ENCODE measurements around the gene CSF3R. TPM values are rescaled to one million over a fixed set of nuclear protein-coding genes. Genes with fewer than 3 reads are reported as not detected.

Gene CSF3R
- total RNA-seq = 10 to 100 TPM in 4 of 9 donors, 1 to 10 TPM in 5; 2.1 to 21.7 (median 9.5) TPM
- 10 to 100 TPM in 2 of 3 donors, 1 to 10 TPM in 1; 2.3 to 24.5 (median 13.9) TPM for polyA plus RNA-seq
- long read RNA-seq, donor 1 = 0 reads
- long read RNA-seq, donor 2, partial matches to known transcripts = 0 of 1 reads
- long read RNA-seq, donor 2, other reads (novel, unspliced or antisense) = 0 of 1 reads
- long read RNA-seq, donor 3 = 0 reads
- long read RNA-seq, donor 4, partial matches to known transcripts = 0 of 2 reads
- long read RNA-seq, donor 4, other reads (novel, unspliced or antisense) = 1 of 2 reads
- long read RNA-seq, donor 5, partial matches to known transcripts = 4 of 9 reads
- long read RNA-seq, donor 5, other reads (novel, unspliced or antisense) = 2 of 9 reads
- long read RNA-seq, donor 6, partial matches to known transcripts = 2 of 4 reads
- long read RNA-seq, donor 6, other reads (novel, unspliced or antisense) = 1 of 4 reads
- long read RNA-seq, donor 7 = 0 reads
- long read RNA-seq, donor 8, partial matches to known transcripts = 0 of 1 reads
- long read RNA-seq, donor 8, other reads (novel, unspliced or antisense) = 0 of 1 reads
- long read RNA-seq, donor 9 = 0 reads
- long read RNA-seq, donor 10 = 0 reads

GRCh38 chr1:36482724-36483388 lies at the start of gene CSF3R:
Gene CSF3R, minus strand, starts transcription at chr1:36482913. Its CDS starts 3,417 bp downstream, at chr1:36479496.
- DNase-seq = peak in 1 of 7 donors; percentile 16
- WGBS, 4 donors = 47 to 69% (median 51%) methylated on average over 3 to 13 of the region's 13 CpGs
- Histone ChIP-seq H3K36me3 (replicated peaks in 1 of 2) (no peaks in the 10 kb centered on the region), H3K27me3 (no peaks in the 10 kb centered on the region), H3K9me3 (replicated peaks in 1 of 3) (no peaks in the 10 kb centered on the region), H3K4me1 (replicated peaks in 1 of 2) (no peaks in the 10 kb centered on the region), H3K27ac (peak within 1 kb of the TSS in 1 of 5 donors; percentile 36), H3K4me3 (no peak within 1 kb of the TSS)
- TF ChIP-seq CTCF (IDR thresholded peaks at IDR 0.05) = no peak
- TF ChIP-seq POLR2A (IDR thresholded peaks at IDR 0.05) = no peak
- intact Hi-C loops (cut with DNase I) = no loop called here

GRCh38 chr1:36531833-36532232 lies 49.1 kb upstream of the CSF3R start:
- Histone ChIP-seq H3K9me3 (replicated peaks in 1 of 3) (no peaks in the 10 kb centered on the region), H3K27ac (no peak overlapping the region), H3K27me3 (no peaks in the 10 kb centered on the region), H3K4me3 (no peak overlapping the region), H3K36me3 (replicated peaks in 1 of 2) (no peaks in the 10 kb centered on the region), H3K4me1 (replicated peaks in 1 of 2) (no peaks in the 10 kb centered on the region)
- 52 to 57% (median 53%) methylated on average over 3 of the region's 3 CpGs for WGBS, 4 donors
- no peak for TF ChIP-seq CTCF (IDR thresholded peaks at IDR 0.05)
- TF ChIP-seq POLR2A (IDR thresholded peaks at IDR 0.05) = no peak
- intact Hi-C loops (cut with DNase I) = no loop called here
- DNase-seq = no peak

- WGBS, 4 donors = 79 to 93% (median 86%) methylated on average over 5 to 6 of the region's 6 CpGs
- H3K4me1 ChIP-seq (replicated peaks in 1 of 2) = no peaks in the 10 kb centered on the region
- no peak for DNase-seq
These were observed 48.1 kb upstream of the CSF3R start for GRCh38 chr1:36530791-36531190.

More at GRCh38 chr1:36530791-36531190, 48.1 kb upstream of the CSF3R start:
- Histone ChIP-seq H3K9me3 (replicated peaks in 1 of 3) (no peaks in the 10 kb centered on the region), H3K27ac (no peak overlapping the region), H3K27me3 (no peaks in the 10 kb centered on the region), H3K4me3 (no peak overlapping the region), H3K36me3 (replicated peaks in 1 of 2) (no peaks in the 10 kb centered on the region)
- intact Hi-C loops (cut with DNase I) = no loop called here
- no peak for TF ChIP-seq POLR2A (IDR thresholded peaks at IDR 0.05)
- TF ChIP-seq CTCF (IDR thresholded peaks at IDR 0.05) = no peak

Data from adrenal gland (tissue), 19 donors.